Adrenal gland (tissue), 12 donors: ENCODE results near the gene ITPR3. TPM values are rescaled to one million over a fixed set of nuclear protein-coding genes. Genes with fewer than 3 reads are reported as not detected.

Experiments
- DNase-seq, 7 donors: peaks; one replicate each; pipeline ENCODE4 v3.0.0-alpha.2; 2019 to 2020
- H3K27ac ChIP-seq, 5 donors: fragments of 200-600 bp; sonication (generic) in 4 of 5; 1 replicate in 3 of 5; 2 replicates in 2 of 5; pipeline versions ENCODE4 v1.5.1 to v1.8.0; 2016 to 2020; ENCODE audit warnings: mild to moderate bottlenecking in 1 of 5
- H3K27me3 ChIP-seq: fragments of 200-600 bp; 2 replicates; pipeline ENCODE4 v1.8.0; 2021
- H3K36me3 ChIP-seq, 2 donors: fragments of 200-600 bp; replicated peaks in 1 of 2; 1 replicate in 1 of 2; 2 replicates in 1 of 2; pipeline versions ENCODE4 v1.5.1 to v1.8.0; 2018 to 2022
- H3K4me1 ChIP-seq, 2 donors: fragments of 200-600 bp; replicated peaks in 1 of 2; 1 replicate in 1 of 2; 2 replicates in 1 of 2; pipeline versions ENCODE4 v1.5.1 to v1.8.0; 2018 to 2021
- H3K4me3 ChIP-seq, 4 donors: fragments of 200-600 bp; sonication (generic) in 3 of 4; one replicate each; pipeline ENCODE4 v1.5.1; 2016 to 2018
- H3K9me3 ChIP-seq, 3 donors: fragments of 200-600 bp; sonication (generic) in 1 of 3; replicated peaks in 1 of 3; 1 replicate in 2 of 3; 2 replicates in 1 of 3; pipeline versions ENCODE4 v1.5.1 to v1.8.0; 2016 to 2021
- POLR2A ChIP-seq, 2 donors: fragments of 450-650 bp; IDR thresholded peaks; one replicate each; pipeline ENCODE4 v1.6.1; 2017; ENCODE audit warnings: antibody characterized with exemption in 2 of 2, mild to moderate bottlenecking in 2 of 2, moderate library complexity in 1 of 2
- WGBS, 4 donors: extraction: QIAGEN DNeasy Blood & Tissue Kit in 2 of 4; methylation state at CpG; one replicate each; pipeline versions ENCODE4 v1.1.5 to v1.1.7; 2013 to 2017; 5-methylcytosine and 5-hydroxymethylcytosine counted together
- intact Hi-C, 2 donors: fragments of 100-400 bp; cut with DNase I; formaldehyde crosslinking; loops; one replicate each; pipeline versions ENCODE4 v1.14.1 to v1.15.0; 2022 to 2023
- polyA plus RNA-seq, 3 donors: library from polyadenylated mRNA; stranded (reverse); fragments of 200-250 nt in 2 of 3; fragments of 350-450 nt in 1 of 3; fragmentation: Illumina TruSeq in 1 of 3; extraction: RNeasy Lipid Tissue Mini Kit (QIAGEN cat#74804) in 1 of 3; gene quantifications; one replicate each; pipeline ENCODE4 v1.2.3, GENCODE V29; 2013 to 2014
- total RNA-seq, 9 donors: library from RNA; depleted of rRNA in 4 of 9; stranded (reverse); fragments of >200 nt in 4 of 9; fragments of 120-200 nt in 1 of 9; fragmentation: NEBNext Ultra II Directional in 1 of 9; extraction: Animal tissue kit (Norgen Biotek cat#: 25700) in 1 of 9; gene quantifications; one replicate each; pipeline versions ENCODE4 v1.1.0 to v1.2.4, GENCODE V29; 2013 to 2023
- TF ChIP-seq, protein P1 (sequence below), 6 experiments: fragments of 450-650 bp in 4 of 6; fragments of 200-600 bp in 2 of 6; sonication (generic) in 1 of 6; IDR thresholded peaks; 1 replicate in 5 of 6; 2 replicates in 1 of 6; pipeline versions ENCODE4 v1.5.1 to v1.8.0; 2016 to 2021; ENCODE audit warnings: antibody characterized with exemption in 6 of 6, mild to moderate bottlenecking in 2 of 6, moderate library complexity in 1 of 6
- donor health status: healthy with polysubstance abuse.
- donor health status: Bipolar disorder and iron deficiency.
- donor health status: DM: yes; HTN: yes; CAD: no.
- donor health status: DM: no; HTN: no; CAD: no.
- donor health status: DM: no; HTN: no; CAD: no.
- donor health status: DM: yes; HTN: yes; CAD: no.

Gene ITPR3
- total and polyA plus RNA-seq, 12 donors, result 1.3 to 38.1 (median 23.9) TPM

DNA sequence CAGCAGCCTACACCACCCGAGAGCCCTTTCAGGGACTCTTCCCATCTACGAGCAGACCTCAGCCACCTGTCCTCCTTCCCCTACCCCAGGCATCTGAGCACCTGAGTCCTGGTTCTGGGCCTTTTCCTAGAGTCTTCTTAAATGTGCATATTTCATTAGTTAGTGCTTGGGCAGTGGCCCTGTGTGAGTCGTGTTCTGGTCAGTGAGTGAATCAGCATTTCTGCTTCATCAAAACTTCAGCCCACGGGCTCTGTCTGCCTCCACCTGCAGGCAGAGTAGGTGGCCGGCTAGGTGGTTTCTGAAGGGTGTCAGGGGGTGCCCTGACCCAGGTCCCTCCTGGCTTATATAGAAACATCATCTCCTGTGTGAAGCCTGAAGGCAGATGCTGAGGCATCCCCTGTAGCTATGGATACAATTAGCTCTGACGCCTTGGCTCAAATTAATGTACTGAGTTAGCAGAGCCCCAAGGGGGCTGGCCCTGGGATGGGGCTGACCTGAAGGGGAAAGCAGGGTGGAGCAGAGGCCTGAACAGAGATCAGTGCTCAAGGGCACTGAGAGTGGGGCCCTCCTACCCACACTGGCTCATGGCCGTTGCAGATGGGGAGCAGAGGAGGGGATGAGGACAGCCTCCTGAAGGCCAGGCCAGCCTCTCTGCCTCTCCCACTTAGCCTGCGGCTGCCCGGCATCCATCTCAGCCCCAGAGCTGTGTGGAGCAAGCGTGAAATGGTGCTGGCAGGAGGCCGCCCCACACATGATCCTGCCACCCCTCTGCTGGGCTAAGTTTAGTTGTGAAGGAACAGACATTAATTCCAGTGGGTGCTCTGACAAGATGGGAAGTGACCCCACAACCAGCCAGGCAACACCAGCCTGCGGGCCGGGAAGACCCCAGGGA is 111.9 kb downstream of the ITPR3 start:
- no peak overlapping the region for H3K4me3 ChIP-seq
- intact Hi-C loops, result no loop called here
- peaks cover 10% of the 10 kb centered on the region for H3K27me3 ChIP-seq
- 72 to 89% (median 76%) methylated on average over 10 to 13 of the region's 13 CpGs for WGBS, 4 donors
- peaks cover 0 to 6% of the 10 kb centered on the region in 2 donors for H3K4me1 ChIP-seq
- no peaks in the 10 kb centered on the region for H3K9me3 ChIP-seq
- TF ChIP-seq, protein P1, sequence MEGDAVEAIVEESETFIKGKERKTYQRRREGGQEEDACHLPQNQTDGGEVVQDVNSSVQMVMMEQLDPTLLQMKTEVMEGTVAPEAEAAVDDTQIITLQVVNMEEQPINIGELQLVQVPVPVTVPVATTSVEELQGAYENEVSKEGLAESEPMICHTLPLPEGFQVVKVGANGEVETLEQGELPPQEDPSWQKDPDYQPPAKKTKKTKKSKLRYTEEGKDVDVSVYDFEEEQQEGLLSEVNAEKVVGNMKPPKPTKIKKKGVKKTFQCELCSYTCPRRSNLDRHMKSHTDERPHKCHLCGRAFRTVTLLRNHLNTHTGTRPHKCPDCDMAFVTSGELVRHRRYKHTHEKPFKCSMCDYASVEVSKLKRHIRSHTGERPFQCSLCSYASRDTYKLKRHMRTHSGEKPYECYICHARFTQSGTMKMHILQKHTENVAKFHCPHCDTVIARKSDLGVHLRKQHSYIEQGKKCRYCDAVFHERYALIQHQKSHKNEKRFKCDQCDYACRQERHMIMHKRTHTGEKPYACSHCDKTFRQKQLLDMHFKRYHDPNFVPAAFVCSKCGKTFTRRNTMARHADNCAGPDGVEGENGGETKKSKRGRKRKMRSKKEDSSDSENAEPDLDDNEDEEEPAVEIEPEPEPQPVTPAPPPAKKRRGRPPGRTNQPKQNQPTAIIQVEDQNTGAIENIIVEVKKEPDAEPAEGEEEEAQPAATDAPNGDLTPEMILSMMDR (IDR thresholded peaks at IDR 0.05), result no peak
- TF ChIP-seq POLR2A (IDR thresholded peaks at IDR 0.05), result no peak
- no peaks in the 10 kb centered on the region for H3K36me3 ChIP-seq
- no peak for DNase-seq
- H3K27ac ChIP-seq, result no peak overlapping the region

DNA sequence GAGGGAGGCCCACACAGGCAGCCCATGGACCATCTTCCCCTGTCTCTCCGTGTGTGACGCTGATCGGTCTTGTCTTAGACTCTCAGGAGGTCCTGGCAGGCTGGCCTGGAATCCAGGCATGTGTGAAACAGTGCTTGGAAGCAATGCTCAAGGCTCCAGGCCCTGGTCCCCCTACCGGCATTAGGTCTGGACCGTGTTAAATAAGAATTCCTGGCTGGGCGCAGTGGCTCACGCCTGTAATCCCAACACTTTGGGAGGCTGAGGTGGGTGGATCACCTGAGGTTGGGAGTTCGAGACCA is 112.5 kb downstream of the ITPR3 start:
- WGBS, 4 donors, result 85 to 93% (median 88%) methylated on average over 5 to 8 of the region's 8 CpGs
- Histone ChIP-seq H3K4me1 (peaks cover 0 to 6% of the 10 kb centered on the region in 2 donors), H3K36me3 (no peaks in the 10 kb centered on the region), H3K27ac (no peak overlapping the region), H3K9me3 (no peaks in the 10 kb centered on the region), H3K27me3 (peaks cover 10% of the 10 kb centered on the region), H3K4me3 (no peak overlapping the region)
- intact Hi-C loops, result no loop called here
- TF ChIP-seq, protein P1 (IDR thresholded peaks at IDR 0.05), result no peak
- no peak for TF ChIP-seq POLR2A (IDR thresholded peaks at IDR 0.05)
- DNase-seq, result no peak

DNA sequence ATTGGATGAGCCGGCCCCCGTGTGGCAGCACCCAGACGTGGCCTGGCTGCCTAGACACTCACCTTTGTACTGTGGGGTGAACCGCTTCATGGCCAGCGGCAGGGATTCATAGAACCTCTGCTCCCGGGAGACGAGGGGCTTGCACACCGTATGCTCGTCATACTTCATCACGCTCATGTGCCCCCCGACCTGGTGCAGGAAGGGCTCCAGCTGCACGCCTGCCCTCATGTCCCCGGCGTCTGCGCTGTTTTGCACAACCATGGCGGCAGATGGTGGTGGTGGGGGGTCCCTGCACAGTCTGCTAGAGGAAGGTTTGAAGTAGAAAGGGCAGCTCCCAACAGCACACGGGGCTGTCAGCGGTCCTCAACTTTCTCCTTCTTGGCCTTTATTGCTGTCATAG is 114.1 kb downstream of the ITPR3 start:
- H3K4me1 ChIP-seq, result peaks cover 0 to 6% of the 10 kb centered on the region in 2 donors
- no peak for DNase-seq
- TF ChIP-seq, protein P1 (IDR thresholded peaks at IDR 0.05), result no peak
- no peak for TF ChIP-seq POLR2A (IDR thresholded peaks at IDR 0.05)

DNA sequence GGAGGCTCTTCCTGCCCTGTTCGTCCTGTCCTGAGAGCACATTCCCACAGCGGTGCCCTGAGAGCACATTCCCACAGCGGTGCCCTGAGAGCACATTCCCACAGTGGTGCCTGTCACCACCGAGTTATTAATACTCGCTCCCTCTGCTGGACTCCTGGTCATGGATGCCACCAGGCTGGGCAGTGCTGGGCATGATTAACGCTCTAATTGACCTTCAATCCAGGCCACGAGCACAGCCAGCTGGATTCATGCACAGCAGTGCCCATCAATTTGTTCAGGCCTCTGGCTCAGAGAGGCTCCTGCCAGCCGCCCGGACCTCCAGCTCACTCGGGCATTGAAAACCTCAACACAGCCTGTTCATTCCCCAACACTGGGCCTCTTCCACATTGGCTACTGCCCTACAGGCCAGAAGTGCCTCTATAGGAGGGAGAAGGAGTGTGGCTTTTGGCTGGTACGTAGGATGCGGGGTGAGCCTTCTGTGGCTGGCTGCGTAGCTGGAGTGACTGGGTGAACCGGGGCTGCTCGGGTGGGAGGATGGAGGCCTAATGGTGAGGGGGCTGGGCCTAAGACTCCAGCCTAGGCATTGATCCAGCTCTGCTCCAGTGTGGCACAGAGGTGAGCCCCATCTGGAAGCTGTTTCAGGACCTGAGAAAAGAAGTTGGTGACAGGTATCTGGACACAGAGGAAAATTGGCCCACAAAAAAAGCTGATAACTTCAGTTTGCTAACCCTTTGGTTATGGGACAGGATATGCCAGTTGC is 116.3 kb downstream of the ITPR3 start:
- Histone ChIP-seq H3K27me3 (peaks cover 14% of the 10 kb centered on the region), H3K4me3 (no peak overlapping the region), H3K4me1 (peaks cover 0 to 6% of the 10 kb centered on the region in 2 donors), H3K9me3 (no peaks in the 10 kb centered on the region), H3K27ac (no peak overlapping the region), H3K36me3 (no peaks in the 10 kb centered on the region)
- intact Hi-C loops, result no loop called here
- peak; percentile 68 to 88 (median 83) for DNase-seq
- TF ChIP-seq, protein P1 (IDR thresholded peaks at IDR 0.05), result no peak
- no peak for TF ChIP-seq POLR2A (IDR thresholded peaks at IDR 0.05)
- WGBS, 4 donors, result 57 to 86% (median 60%) methylated on average over 7 to 15 of the region's 15 CpGs

More for the DNA sequence above, 114.1 kb downstream of the ITPR3 start:
- intact Hi-C loops, result no loop called here
- no peak overlapping the region for H3K27ac ChIP-seq
- H3K4me3 ChIP-seq, result no peak overlapping the region
- H3K27me3 ChIP-seq, result peaks cover 10% of the 10 kb centered on the region
- WGBS, 4 donors, result 84 to 89% (median 87%) methylated on average over 5 to 18 of the region's 18 CpGs
- no peaks in the 10 kb centered on the region for H3K36me3 ChIP-seq
- H3K9me3 ChIP-seq, result no peaks in the 10 kb centered on the region
